GM18907 (cell line): ENCODE results near the gene PPP6R2.

Experiments
- ATAC-seq: cut with Tn5 transposase; IDR thresholded peaks from one replicate; pipeline ENCODE4 v1.9.1; 2021; ENCODE audit warnings: mild to moderate bottlenecking, moderate library complexity; ENCODE audit not compliant: unreplicated experiment

Gene PPP6R2

GRCh38 chr22:50342651-50343540 lies at the start of gene PPP6R2:
PPP6R2 (plus strand) TSS chr22:50343327; CDS start chr22:50393909, 50,582 bp downstream.
- peak; percentile 73 for ATAC-seq

DNA sequence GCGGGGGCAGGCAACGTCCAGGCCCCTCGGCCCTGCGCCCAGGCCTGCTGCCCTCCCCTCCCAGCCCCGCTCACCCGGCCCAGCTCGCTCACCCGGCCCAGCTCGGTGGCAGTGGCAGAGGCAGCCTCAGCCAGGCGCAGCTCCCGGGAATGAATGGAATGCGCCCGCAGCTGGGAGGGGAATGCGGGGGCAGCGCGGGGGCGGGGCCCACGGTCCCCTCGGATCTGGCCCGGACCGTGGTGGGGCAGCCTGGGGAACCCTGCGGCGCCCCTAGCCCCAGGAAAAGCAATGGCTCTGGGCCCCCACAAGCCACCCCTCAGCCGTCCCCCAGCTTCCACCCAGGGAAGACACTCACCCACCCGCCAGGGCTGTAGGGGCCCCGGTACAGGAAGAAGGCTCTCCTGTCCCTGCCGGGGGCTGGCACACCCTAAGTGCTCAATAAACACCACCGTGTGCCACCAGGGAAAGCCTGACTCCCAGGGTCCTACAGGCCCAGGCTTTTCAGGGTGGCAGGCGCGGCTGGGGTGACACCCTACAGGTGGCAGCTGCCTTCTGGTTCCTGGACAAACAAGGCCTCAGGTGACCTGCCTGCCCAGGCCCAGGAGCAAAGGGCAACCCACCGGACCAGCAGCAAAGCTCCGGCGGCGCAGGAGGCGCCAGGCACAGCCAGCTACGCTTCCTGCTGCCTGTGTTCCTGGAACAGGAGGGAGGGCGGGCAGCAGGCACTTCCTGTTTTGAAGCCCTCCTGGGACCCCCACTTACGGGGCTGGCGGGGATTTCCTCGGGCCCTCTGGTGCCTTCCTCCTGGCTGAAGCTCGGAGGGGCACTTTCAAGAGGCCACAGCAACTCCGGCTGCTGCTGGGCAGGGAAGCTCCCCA lies 49.4 kb upstream of the PPP6R2 start:
- no peak for ATAC-seq

DNA sequence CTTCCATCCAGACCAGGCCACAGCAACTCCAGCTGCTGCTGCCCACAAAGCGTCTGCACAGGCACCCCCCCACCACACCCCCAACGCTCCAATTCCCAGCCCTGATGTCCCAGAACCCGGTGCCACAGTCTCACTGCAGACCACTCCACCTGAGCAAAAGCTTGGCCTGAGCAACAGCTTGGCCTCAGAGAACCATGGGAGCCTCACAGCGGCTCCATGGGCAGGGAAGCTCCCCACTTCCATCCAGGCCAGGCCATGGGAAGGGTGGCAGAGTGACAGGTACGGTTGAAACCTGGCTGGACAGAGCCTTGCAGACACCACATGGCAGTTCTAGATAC lies 48.8 kb upstream of the PPP6R2 start:
- no peak for ATAC-seq

- ATAC-seq: no peak
Measured at GRCh38 chr22:50296658-50297490, 46.3 kb upstream of the PPP6R2 start.

- no peak for ATAC-seq
Measured at GRCh38 chr22:50297510-50298265, 45.4 kb upstream of the PPP6R2 start.

DNA sequence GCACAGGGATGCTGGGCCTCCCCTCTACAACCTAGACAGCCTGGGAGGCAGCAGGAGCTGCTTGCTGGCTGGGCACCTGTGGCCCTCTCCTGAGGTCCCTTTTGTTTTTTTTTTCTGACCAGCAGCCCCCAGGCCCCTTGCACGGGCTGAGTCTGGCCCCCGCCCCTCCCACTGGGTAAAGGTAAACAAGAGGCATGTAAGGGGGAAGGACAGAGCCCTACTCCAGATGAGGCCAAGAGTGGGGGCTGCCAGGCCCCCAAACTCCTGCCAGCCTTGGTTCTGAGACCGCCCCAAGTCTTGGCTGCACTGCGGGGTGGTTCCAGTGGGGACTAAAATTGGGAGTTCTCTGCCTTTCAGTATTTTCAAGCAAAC lies 44.9 kb upstream of the PPP6R2 start:
- ATAC-seq: no peak

- ATAC-seq: no peak
Measured at GRCh38 chr22:50298937-50299784, 44.0 kb upstream of the PPP6R2 start.

- no peak for ATAC-seq
Measured at GRCh38 chr22:50299785-50300619, 43.1 kb upstream of the PPP6R2 start.

DNA sequence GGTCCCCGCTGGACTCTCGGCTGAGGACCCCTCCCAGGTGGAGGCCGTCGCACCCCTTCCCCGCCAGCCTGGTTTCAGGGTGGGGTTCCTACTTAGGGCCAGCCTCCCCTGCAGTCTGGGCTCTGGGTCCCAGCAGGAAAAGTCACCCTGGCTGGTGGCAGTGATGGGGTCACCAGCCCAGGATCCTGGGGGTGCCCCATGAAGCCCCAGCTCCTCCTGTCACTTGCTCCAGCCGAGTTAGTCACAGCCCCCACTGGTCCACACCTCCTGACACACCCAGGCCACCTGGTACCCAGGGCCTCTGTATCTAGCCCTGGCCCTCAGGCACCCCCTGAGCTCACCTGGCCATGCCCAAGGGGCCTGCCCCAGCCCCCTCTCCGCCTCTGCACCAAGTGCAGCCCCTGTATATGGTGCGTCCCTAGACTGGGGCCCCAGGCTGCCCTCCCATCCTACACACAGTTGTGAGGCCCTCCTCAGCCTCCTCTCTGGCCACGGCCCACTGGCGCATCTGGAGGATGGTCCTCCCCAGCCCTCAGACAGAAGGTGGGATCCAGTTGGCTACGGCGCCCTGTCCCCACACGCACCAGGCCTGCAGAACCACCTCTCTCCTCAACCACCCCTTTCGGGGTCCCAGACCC lies 42.4 kb upstream of the PPP6R2 start:
- ATAC-seq: no peak

- no peak for ATAC-seq
Measured at GRCh38 chr22:50301581-50301991, 41.5 kb upstream of the PPP6R2 start.

DNA sequence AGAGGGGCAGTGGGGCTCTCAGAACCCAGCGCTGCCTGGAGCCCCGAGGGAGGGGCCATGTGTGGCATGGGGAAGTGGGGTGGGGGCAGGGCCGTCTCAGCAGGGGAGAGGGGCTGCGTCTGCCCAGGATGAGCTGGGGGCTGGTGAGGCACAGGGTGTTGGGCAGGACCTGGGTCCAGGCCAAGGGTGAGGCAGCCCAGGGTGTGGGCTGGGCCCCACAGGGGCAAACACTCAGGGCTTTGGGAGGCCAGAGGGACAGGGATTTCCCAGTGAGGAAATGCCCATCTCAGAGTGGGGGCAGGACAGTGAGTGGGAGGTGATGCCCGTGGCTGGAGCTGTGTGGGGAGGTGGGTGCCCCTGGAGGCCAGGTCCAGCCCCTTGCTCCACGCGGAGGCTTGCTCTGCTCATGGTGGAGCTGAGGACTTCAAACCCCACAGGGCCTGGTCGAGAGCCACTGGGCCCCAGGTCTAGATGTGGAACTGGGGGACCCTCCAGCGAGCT lies 41.0 kb upstream of the PPP6R2 start:
- no peak for ATAC-seq

DNA sequence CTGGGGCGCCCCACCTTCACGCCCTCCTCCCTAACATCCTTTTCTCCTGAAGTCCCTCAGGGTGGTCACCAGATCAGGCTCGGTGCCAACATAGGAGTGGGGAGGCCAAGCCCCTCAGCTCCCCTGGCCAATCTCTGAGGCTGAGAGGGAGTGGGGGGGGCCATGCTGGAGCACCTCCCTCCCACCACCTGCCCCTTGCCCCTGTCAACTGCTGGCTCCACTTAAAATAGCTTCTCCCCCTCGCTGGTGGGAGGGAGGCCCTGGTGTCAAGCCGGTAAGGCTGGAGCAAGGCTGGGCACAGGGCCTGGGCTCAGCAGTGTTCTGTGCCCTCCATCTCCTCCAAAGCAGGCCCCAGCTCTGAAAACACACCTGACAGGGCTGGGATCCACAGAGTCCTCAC lies 40.6 kb upstream of the PPP6R2 start:
- no peak for ATAC-seq

DNA sequence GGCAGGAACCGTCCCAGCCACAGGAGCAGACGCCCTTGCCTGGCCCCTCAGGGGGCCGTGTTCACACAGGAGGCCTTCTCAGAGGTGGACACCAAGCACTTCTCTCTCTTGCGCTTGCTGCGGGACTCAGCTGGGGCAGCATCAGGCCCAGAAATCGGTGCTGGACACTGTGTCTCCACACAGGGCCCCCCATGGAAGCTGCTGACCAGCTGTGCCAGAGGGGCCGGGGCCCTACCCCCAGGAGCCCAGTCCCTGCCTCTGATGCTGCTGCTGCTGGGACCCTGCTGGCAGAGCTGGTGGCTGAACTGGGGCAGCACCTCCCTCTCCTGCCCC lies 39.6 kb upstream of the PPP6R2 start:
- no peak for ATAC-seq

GRCh38 chr22:50303848-50304527 lies 39.1 kb upstream of the PPP6R2 start:
- no peak for ATAC-seq

- no peak for ATAC-seq
Measured at GRCh38 chr22:50304528-50305392, 38.4 kb upstream of the PPP6R2 start.

DNA sequence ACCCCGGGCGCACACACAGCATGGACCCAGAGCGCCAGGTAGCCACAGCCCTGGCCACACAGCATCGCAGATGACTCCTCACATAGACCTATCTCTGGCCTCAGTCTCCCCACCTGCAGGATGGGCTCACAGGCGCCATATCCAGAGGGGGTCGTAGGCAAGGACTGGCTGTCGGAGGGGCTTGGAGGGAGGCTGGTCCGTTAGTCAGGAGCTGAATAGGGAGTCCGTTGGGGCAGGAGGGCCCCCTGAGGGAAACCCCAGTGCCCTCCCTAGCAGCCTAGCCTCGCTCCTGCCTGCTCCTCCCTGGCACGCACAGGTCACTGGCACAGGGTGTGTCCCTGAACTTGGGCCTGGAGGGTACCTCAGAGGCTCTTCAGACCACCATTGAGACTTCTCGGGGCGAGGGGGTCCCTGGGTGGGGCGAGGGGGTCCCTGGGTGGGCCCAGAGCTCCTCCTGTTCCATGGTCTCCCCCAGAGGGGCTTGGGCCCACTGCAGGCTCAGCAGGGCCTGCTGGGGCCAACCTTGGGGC lies 37.7 kb upstream of the PPP6R2 start:
- ATAC-seq: no peak
